Gastrocnemius medialis (tissue), 4 donors: ENCODE measurements around the gene CCND2.

ENCODE experiments used
- POLR2A ChIP-seq, 2 donors: fragments of 450-650 bp; IDR thresholded peaks; one replicate each; pipeline ENCODE4 v1.6.1; 2017; ENCODE audit warnings: antibody characterized with exemption in 2 of 2, mild to moderate bottlenecking in 2 of 2, moderate library complexity in 2 of 2
- TF ChIP-seq, protein P1 (sequence below), 5 experiments: fragments of 450-650 bp in 3 of 5; fragments of 200-600 bp in 2 of 5; sonication (generic) in 2 of 5; IDR thresholded peaks in 4 of 5; conservative IDR thresholded peaks in 1 of 5; 1 replicate in 4 of 5; 2 replicates in 1 of 5; pipeline ENCODE4 v1.5.1; 2016 to 2019; ENCODE audit warnings: antibody characterized with exemption in 5 of 5, mild to moderate bottlenecking in 3 of 5, moderate library complexity in 3 of 5

GRCh38 chr12:4268329-4269181 lies 5.0 kb upstream of the CCND2 start:
- TF ChIP-seq, protein P1, sequence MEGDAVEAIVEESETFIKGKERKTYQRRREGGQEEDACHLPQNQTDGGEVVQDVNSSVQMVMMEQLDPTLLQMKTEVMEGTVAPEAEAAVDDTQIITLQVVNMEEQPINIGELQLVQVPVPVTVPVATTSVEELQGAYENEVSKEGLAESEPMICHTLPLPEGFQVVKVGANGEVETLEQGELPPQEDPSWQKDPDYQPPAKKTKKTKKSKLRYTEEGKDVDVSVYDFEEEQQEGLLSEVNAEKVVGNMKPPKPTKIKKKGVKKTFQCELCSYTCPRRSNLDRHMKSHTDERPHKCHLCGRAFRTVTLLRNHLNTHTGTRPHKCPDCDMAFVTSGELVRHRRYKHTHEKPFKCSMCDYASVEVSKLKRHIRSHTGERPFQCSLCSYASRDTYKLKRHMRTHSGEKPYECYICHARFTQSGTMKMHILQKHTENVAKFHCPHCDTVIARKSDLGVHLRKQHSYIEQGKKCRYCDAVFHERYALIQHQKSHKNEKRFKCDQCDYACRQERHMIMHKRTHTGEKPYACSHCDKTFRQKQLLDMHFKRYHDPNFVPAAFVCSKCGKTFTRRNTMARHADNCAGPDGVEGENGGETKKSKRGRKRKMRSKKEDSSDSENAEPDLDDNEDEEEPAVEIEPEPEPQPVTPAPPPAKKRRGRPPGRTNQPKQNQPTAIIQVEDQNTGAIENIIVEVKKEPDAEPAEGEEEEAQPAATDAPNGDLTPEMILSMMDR (IDR thresholded peaks at IDR 0.05 in 4 of 5, conservative IDR thresholded peaks at IDR 0.05 in 1 of 5) = no peak
- TF ChIP-seq POLR2A (IDR thresholded peaks at IDR 0.05) = no peak
